MG63 (cell line): ENCODE results near the gene FOXN4. TPM values are rescaled to one million over a fixed set of nuclear protein-coding genes. Genes with fewer than 3 reads are reported as not detected.

Experiments used
- DNase-seq: peaks from one replicate; pipeline ENCODE4 v3.0.0-alpha.2; 2020
- H3K27me3 ChIP-seq: fragments of 250-450 bp; sonication (Bioruptor Pico); 2 replicates; pipeline ENCODE4 v1.5.1; 2020; ENCODE audit warnings: mild to moderate bottlenecking, moderate library complexity
- H3K36me3 ChIP-seq: fragments of 250-450 bp; sonication (Bioruptor Pico); 2 replicates; pipeline ENCODE4 v1.5.1; 2020; ENCODE audit warnings: mild to moderate bottlenecking, moderate library complexity
- H3K4me3 ChIP-seq: fragments of 250-450 bp; sonication (Bioruptor Pico); 2 replicates; pipeline ENCODE4 v1.5.1; 2020; ENCODE audit warnings: mild to moderate bottlenecking, moderate library complexity
- H3K9me3 ChIP-seq: fragments of 250-450 bp; sonication (Bioruptor Pico); 2 replicates; pipeline ENCODE4 v1.5.1; 2020; ENCODE audit warnings: mild to moderate bottlenecking, moderate library complexity
- total RNA-seq: library from RNA; depleted of rRNA; stranded (reverse); fragments of >200 nt; shearing (Covaris generic); gene quantifications from 2 replicates; pipeline ENCODE4 v1.2.3, GENCODE V29; 2014; ENCODE audit warnings: low replicate concordance

Gene FOXN4
- total RNA-seq, 1 experiment from 2014 or later, result not detected

DNA sequence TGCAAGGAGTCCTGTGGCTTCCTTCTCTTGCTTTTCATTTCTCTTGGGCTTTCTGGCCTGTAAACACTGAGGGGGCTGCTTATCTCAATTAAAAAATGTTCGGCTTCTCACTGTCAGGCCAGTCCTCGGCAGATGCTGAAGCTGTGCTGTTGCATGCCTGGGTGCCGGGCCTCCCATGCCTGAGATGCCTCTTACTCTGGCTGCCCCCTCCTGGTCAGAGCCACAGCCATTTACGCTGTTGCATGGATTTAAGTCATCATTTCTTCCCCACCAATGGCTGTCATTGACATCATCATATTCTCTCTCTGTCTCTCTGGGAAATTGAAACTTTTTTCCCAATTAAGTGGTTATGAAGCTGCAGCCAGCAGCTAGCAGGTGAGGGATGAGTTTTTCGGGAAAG is 53.7 kb downstream of the FOXN4 start:
- no peak overlapping the region for H3K4me3 ChIP-seq
- H3K27me3 ChIP-seq, result no peaks in the 10 kb centered on the region
- H3K9me3 ChIP-seq, result peaks cover 4% of the 10 kb centered on the region
- H3K36me3 ChIP-seq, result no peaks in the 10 kb centered on the region
- DNase-seq, result no peak

DNA sequence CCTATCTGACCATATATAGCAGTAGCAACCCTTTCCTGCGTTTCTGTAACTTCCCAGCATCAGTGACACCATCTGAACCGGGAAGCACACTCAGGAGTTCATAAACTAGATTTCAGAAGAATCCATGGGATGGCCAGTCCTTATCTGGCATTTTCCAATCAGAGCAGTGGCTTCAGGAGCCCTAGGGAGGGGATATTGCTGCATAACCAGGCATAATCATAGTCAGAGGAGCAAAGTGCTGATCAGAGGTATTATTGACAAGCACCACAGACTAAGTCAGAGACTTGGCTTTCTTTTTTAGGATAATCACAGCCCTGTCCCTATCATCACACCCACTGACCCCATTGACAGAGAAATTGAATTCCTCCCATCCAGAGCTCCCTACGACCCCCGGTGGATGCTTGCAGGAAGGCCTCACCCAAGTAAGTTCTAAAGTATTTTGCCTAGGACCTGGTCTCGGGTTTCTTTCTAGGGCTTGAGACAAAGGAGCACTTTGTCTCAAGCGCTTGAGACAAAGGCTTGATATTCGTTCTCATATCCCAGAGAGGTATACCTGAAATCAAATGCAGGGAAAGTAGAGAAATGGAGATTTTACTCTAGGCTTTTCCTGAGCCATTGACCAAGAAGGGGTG is 55.1 kb downstream of the FOXN4 start:
- DNase-seq, result no peak
- H3K27me3 ChIP-seq, result no peaks in the 10 kb centered on the region
- H3K4me3 ChIP-seq, result no peak overlapping the region
- no peaks in the 10 kb centered on the region for H3K36me3 ChIP-seq
- peaks cover 4% of the 10 kb centered on the region for H3K9me3 ChIP-seq

DNA sequence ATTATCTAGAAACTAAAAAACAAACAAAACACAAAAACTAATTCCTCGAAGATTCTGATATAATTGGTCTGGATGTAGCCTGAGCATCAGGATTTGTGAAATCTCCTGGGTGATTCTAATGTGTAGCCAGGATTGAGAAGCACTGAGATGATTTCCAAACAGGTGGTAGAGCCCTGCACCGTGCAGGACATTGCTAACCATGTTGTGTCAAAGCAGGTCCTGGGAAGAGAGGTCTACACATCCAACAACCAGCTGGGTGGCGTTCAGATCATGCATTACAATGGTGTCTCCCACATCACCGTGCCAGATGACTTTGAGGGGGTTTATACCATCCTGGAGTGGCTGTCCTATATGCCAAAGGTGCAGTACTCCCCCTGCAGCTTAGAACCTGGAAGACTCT is 56.3 kb downstream of the FOXN4 start:
- H3K27me3 ChIP-seq, result no peaks in the 10 kb centered on the region
- no peaks in the 10 kb centered on the region for H3K36me3 ChIP-seq
- H3K9me3 ChIP-seq, result peaks cover 4% of the 10 kb centered on the region
- no peak for DNase-seq
- H3K4me3 ChIP-seq, result no peak overlapping the region

DNA sequence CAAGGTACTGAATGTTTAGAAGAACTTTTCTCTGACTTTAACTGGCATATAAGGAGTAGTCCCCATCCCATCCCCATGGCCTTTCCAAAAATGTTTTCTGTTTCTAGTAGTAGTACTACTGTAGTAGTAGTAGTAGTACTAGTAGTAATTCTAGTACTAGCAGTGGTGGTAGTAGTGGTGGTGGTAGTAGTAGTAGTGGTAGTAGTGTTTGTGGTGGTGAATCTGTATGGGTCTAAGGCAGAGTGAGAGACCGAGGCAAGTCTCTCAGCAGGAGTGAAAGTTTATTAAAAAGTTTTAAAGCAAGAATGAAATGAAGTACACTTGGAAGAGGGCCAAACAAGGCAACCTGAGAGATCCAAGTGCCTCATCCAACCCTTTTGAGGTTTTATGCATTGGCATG is 58.6 kb downstream of the FOXN4 start:
- Histone ChIP-seq H3K4me3 (no peak overlapping the region), H3K9me3 (peaks cover 4% of the 10 kb centered on the region), H3K27me3 (no peaks in the 10 kb centered on the region), H3K36me3 (no peaks in the 10 kb centered on the region)
- no peak for DNase-seq

DNA sequence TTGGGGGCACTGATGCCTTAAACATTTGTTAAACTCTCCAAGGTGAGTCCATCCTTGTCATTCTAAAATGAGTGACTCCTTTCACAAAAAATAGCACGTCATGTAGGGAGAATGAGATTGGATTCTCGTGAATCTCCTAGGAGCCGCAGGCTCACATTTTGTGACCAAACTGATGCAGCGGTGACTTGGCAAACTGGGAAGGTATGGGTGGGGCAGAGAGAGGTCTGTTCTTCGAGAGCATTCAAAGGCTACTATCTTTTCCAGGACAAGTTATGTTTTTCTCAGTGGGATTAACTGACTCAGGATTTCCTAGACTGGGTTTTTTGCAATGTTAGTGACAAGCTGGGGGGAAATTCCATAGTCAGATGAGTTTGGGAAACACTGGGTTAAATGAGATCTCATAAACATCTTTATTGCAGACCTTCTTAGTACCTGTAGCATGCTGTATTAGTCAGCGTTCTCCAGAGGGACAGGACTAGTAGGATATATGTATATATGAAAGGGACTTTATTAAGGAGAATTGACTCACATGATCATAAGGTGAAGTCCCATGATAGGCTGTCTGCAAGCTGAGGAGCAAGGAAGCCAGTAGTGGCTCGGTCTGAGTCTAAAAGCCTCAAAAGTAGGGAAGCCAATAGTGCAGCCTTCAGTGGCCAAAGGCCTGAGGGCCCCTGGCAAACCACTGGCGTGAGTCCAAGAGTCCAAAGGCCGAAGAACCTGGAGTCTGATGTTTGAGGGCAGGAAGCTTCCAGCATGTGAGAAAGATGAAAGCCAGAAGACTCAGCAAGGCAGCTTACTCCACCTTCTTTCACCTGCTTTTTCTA is 61.0 kb downstream of the FOXN4 start:
- H3K36me3 ChIP-seq, result no peaks in the 10 kb centered on the region
- DNase-seq, result no peak
- no peak overlapping the region for H3K4me3 ChIP-seq
- H3K9me3 ChIP-seq, result no peaks in the 10 kb centered on the region
- H3K27me3 ChIP-seq, result no peaks in the 10 kb centered on the region

DNA sequence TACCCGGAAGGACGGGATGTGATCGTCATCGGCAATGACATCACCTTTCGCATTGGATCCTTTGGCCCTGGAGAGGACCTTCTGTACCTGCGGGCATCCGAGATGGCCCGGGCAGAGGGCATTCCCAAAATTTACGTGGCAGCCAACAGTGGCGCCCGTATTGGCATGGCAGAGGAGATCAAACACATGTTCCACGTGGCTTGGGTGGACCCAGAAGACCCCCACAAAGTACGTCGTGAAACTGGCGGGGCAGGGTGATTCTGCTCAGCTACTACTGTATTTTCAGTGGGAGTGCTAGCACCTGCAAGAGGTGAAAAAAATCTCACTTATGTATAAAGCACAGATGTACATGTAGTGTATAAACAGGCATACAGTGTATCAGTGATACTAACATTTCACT is 62.9 kb downstream of the FOXN4 start:
- no peak for DNase-seq
- Histone ChIP-seq H3K27me3 (no peaks in the 10 kb centered on the region), H3K4me3 (no peak overlapping the region)

DNA sequence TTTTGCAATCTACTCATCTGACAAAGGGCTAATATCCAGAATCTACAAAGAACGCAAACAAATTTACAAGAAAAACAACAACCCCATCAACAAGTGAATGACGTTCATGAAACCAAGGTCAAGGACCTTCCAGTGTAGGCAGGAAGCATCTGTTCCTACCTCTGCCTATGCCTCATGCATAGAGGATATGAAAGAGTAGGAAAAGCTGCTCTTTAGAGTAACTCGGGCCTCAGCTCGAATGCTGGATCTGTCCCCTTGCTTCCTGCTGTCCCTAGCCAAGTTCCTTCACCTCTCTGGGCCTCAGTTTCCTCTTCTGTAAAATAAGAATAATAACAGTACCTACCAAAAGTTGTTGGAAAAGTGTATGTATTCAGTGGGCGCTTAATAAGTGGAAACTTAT is 65.0 kb downstream of the FOXN4 start:
- H3K4me3 ChIP-seq, result no peak overlapping the region
- H3K27me3 ChIP-seq, result no peaks in the 10 kb centered on the region
- H3K9me3 ChIP-seq, result no peaks in the 10 kb centered on the region
- no peak for DNase-seq
- no peaks in the 10 kb centered on the region for H3K36me3 ChIP-seq

More for the DNA sequence above, 62.9 kb downstream of the FOXN4 start:
- Histone ChIP-seq H3K36me3 (no peaks in the 10 kb centered on the region), H3K9me3 (no peaks in the 10 kb centered on the region)

DNA sequence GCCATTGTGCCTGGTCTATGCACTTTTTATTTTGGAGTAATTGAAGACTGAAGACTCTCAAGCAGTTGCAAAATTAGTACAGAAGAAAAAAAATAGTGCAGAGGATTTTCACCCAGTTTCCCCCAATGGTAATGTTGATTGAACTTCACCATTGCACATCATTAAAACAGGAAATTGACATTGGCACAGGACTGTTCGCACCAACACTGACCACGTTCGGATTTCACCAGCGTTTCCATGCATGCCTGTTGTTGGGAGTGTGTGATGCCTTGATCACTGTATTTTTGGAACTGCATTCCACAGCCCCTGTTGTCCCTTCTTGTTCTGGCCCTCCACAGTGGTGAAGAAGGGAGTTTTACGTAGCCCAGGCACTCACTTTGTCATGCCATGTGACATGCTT is 67.1 kb downstream of the FOXN4 start:
- no peak overlapping the region for H3K4me3 ChIP-seq
- H3K36me3 ChIP-seq, result no peaks in the 10 kb centered on the region
- no peaks in the 10 kb centered on the region for H3K27me3 ChIP-seq
- no peak for DNase-seq
- H3K9me3 ChIP-seq, result no peaks in the 10 kb centered on the region

DNA sequence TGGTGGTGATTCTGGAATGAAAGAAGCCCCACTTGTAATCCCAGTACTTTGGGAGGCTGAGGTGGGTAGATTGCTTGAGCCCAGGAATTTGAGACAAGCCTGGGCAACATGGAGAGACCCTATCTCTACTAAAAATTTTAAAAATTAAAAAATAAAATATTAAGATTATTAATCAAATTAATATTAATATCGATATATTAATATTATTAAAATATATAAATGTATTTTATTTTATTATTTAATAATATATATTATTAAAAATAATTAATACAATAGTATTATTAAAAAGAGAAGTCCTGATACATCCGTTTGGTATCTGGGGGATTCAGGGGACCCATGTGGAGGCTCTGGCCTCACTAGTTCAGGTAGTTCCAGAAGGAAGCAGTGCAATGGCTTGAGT is 68.7 kb downstream of the FOXN4 start:
- H3K27me3 ChIP-seq, result no peaks in the 10 kb centered on the region
- no peak for DNase-seq
- no peaks in the 10 kb centered on the region for H3K36me3 ChIP-seq
- H3K9me3 ChIP-seq, result no peaks in the 10 kb centered on the region
- H3K4me3 ChIP-seq, result no peak overlapping the region

DNA sequence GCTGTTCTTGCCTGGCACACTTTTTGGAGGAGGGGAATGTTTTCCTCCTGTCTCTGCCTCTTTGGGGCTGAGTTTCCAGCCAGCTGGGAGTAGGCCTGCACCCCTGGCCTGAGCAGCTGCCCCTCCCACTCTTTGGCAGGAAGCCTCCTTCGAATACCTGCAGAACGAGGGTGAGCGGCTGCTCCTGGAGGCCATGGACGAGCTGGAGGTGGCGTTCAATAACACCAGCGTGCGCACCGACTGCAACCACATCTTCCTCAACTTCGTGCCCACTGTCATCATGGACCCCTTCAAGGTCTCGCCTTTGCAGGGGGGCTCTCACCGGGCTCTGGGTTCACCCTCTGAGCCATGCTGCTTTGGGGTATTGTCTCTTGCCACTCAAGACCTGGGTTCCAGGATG is 69.4 kb downstream of the FOXN4 start:
- DNase-seq, result no peak
- H3K4me3 ChIP-seq, result no peak overlapping the region
- no peaks in the 10 kb centered on the region for H3K9me3 ChIP-seq
- no peaks in the 10 kb centered on the region for H3K36me3 ChIP-seq
- no peaks in the 10 kb centered on the region for H3K27me3 ChIP-seq

DNA sequence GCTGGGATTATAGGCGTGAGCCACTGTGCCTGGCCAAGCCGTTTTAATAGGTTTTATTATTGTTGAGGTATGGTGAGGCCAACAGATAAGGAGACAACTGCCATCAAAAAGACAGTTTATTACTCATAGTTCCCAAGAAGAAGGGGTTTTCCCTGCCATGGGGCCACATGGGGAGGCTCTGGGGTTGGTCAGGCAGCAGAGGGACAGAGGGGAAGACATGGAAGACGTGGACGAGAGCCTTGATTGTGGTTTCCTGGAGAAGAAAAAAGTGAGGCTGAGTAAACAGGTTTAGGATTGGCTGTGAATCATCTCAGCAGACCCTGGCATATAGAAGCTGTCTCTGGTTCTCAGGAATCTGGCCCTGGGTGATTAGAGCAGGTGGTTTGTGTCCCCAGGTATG is 69.9 kb downstream of the FOXN4 start:
- no peak overlapping the region for H3K4me3 ChIP-seq
- no peak for DNase-seq
- no peaks in the 10 kb centered on the region for H3K36me3 ChIP-seq
- H3K27me3 ChIP-seq, result no peaks in the 10 kb centered on the region
- no peaks in the 10 kb centered on the region for H3K9me3 ChIP-seq

DNA sequence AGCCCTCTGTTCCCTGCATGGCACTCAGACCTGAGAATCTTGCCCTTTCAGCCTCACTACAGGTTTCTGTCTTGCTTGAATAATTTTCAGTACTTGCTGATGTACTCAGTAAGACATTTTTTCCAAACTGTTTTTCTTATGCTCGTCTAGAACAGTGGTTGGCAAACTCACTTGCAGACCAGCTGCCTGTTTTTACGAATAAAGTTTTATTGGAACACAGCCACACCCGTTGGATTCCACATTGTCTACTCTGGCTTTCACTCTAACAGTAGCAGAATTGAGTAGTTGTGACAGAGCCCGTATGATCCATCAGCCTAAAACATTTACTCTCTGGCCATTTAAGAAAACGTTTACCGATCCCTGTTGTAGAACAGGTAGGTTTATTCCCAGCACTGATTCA is 72.8 kb downstream of the FOXN4 start:
- no peak for DNase-seq
- no peaks in the 10 kb centered on the region for H3K9me3 ChIP-seq
- H3K4me3 ChIP-seq, result no peak overlapping the region
- H3K27me3 ChIP-seq, result no peaks in the 10 kb centered on the region
- H3K36me3 ChIP-seq, result no peaks in the 10 kb centered on the region

DNA sequence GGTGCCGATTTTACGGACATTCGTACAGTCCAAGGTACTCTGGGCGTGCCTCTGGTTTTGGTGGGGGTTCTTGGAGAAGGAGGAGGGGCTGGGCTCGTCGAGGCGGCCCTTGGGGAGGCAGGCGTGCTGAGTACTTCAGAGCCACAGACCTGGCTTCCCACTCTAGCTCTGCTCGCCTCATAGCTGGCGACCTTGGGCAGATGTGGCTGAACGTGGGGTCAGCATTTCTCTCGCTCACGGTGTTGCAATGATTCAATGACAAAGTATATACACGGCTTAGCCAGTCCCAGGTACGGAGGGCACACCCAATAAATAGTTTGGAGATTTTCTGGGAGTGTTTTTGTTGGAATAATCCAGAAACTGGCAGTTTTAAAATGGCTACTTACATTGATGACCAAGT is 75.1 kb downstream of the FOXN4 start:
- DNase-seq, result no peak
- Histone ChIP-seq H3K27me3 (no peaks in the 10 kb centered on the region), H3K36me3 (no peaks in the 10 kb centered on the region), H3K9me3 (no peaks in the 10 kb centered on the region), H3K4me3 (no peak overlapping the region)

DNA sequence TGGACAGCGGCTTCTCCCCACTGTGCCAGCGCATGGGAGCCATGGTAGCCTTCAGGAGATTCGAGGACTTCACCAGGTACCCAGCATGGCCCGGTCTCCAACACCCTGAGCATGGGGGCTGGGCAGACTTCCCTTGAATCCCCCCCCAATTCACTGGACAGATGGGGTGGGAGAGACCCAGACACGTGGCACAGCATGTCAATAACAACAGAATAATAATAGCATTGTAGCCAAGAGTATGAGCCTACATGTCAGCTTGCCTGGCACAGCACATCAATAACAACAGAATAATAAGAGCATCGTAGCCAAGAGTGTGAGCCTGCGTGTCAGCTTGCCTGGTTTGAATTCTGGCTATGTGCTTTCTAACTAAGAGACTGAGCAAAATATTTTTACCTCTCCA is 76.4 kb downstream of the FOXN4 start:
- H3K9me3 ChIP-seq, result no peaks in the 10 kb centered on the region
- H3K27me3 ChIP-seq, result no peaks in the 10 kb centered on the region
- no peaks in the 10 kb centered on the region for H3K36me3 ChIP-seq
- DNase-seq, result no peak
- no peak overlapping the region for H3K4me3 ChIP-seq

DNA sequence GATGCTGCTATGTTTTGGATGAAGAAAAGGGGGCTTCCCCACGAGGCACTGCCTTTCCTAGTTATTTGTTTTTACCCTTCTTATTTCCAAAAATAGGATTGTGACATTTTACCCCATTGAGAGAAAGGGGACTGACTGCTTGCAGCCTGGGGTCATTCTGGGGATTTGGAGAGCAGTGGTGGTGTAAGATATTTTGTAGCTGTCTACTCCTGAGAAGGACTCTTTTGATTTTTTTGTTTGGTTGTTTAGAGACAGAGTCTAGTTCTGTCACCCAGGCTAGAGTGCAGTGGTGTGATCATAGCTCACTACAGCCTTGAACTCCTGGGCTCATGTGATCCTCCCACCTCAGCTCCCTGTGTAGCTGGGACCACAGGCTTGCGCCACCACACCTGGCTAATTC is 78.9 kb downstream of the FOXN4 start:
- DNase-seq, result no peak
- Histone ChIP-seq H3K36me3 (no peaks in the 10 kb centered on the region), H3K4me3 (no peak overlapping the region), H3K27me3 (no peaks in the 10 kb centered on the region), H3K9me3 (no peaks in the 10 kb centered on the region)

DNA sequence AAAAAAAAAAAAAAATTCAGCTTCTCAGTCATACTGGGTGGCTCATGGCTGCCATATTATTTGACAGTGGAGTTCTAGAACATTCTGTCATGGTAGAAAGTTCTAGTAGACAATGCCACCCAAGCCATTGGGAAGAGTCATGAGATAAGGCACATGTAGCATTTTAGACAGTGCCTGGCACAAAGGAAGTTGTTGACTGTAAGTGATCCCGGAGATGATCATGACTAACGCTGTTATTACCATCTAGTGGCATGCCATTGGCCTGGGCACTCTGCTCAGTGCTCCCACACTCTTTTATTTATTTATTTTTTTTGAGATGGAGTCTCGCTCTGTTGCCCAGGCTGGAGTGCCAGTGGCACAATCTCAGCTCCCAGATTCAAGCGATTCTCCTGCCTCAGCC is 80.4 kb downstream of the FOXN4 start:
- H3K36me3 ChIP-seq, result no peaks in the 10 kb centered on the region
- DNase-seq, result no peak
- H3K27me3 ChIP-seq, result no peaks in the 10 kb centered on the region
- H3K4me3 ChIP-seq, result no peak overlapping the region
- H3K9me3 ChIP-seq, result no peaks in the 10 kb centered on the region
